T-helper 17 cell (primary cell): Measurements from ENCODE around the gene ZNF845. TPM values are rescaled to one million over a fixed set of nuclear protein-coding genes. Genes with fewer than 3 reads are reported as not detected.
"Not testable (repeated sequence)": the region's sequence is repeated elsewhere in the genome, so short reads cannot be mapped to it uniquely, and the experiment has no call there.

ENCODE experiments used
- ATAC-seq: fragments of 150-1000 bp; cut with Tn5 transposase; 2 replicates; pipeline ENCODE4 v1.10.0; 2021; ENCODE audit warnings: mild to moderate bottlenecking, moderate library complexity
- DNase-seq, 3 donors: peaks; one replicate each; pipeline versions ENCODE4 v3.0.0 to v3.0.0-alpha.2; 2020 to 2021
- H3K9me3 ChIP-seq: one replicate; pipeline ENCODE4 v1.7.0; 2013; ENCODE audit warnings: low read length, mild to moderate bottlenecking; ENCODE audit not compliant: control insufficient read depth, poor library complexity, severe bottlenecking
- H3K27ac Mint-ChIP-seq: one replicate; pipeline ENCODE4 v1.8.0; 2022; ENCODE audit warnings: mild to moderate bottlenecking, moderate library complexity, mixed read lengths
- H3K27me3 Mint-ChIP-seq: one replicate; pipeline ENCODE4 v1.8.0; 2022; ENCODE audit warnings: mixed read lengths
- H3K36me3 Mint-ChIP-seq: one replicate; pipeline ENCODE4 v1.8.0; 2022; ENCODE audit warnings: low read depth, mixed read lengths
- H3K4me1 Mint-ChIP-seq: one replicate; pipeline ENCODE4 v1.8.0; 2022; ENCODE audit warnings: mild to moderate bottlenecking, mixed read lengths
- H3K4me3 Mint-ChIP-seq: one replicate; pipeline ENCODE4 v1.8.0; 2022; ENCODE audit warnings: mild to moderate bottlenecking, moderate library complexity, mixed read lengths
- total RNA-seq, 4 donors: library from RNA in 2 of 4; stranded (reverse) in 2 of 4; gene quantifications; one replicate each; pipeline ENCODE4 v1.2.3 and lab custom pipeline; 2022 to 2026

The ZNF845 gene
- total RNA-seq, 2 donors from 2014 or later = 6.5 to 6.9 TPM

DNA sequence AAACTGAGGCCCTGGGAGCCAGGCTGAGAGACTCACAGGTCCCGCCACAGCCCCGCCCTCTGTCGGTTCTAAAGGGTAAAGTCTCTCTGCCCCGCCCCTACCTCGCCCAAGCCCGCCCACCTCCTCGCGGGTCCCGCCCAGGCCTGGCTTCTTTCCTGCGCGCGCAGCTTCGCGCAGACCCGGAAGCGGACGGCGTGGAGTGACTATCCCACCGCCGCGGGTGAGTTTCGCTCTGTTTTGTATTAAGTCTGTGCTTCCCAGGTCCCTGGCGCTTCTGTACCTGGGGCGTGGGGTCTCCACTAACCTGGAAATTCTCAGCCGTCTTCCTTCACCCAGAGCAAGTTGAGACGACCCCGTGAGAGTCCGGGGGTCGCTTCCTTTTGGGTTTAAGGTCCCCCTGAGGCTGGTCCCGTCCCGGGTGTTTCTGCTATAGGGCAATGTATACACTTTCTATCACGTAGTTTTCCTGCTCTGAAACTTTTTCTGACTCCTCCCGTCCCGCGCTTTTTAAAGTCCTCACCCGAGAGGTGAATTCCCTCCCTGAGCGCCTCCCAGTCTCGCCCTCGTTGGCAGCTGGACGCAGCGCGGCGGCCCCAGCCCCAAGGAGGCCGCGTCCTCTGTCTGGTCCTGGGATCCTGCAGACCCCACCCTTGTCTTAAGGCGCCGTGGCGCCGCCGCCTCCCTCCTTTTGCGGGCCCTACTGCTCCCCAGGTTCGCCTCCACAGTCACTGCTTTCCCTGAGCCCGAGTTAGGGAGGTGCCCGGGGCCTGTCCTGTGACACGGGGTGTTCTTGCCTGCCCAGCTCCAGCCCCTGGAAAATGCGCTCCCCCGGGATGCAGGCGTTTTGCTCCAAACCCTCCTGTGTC, 61.7 kb downstream of the ZNF845 start, which contains the start of gene ZNF765:
Gene ZNF765 (plus strand): TSS at position 176 of the 866 bp plus-strand sequence. CDS start 2,867 bp downstream, outside the sequence.
- peak within 1 kb of the TSS; percentile 95 for H3K4me3 Mint-ChIP-seq
- H3K27ac Mint-ChIP-seq = peak within 1 kb of the TSS; percentile 95
- DNase-seq = peak; percentile 93 to 97 (median 94)
- ATAC-seq = peak; percentile 98
- peaks cover 12% of the 10 kb centered on the region for H3K4me1 Mint-ChIP-seq
- no peaks in the 10 kb centered on the region for H3K27me3 Mint-ChIP-seq
- no peaks in the 10 kb centered on the region for H3K9me3 ChIP-seq
- H3K36me3 Mint-ChIP-seq = peaks cover 10% of the 10 kb centered on the region

GRCh38 chr19:53395840-53396524, 62.4 kb downstream of the ZNF845 start:
- not testable (repeated sequence) for ATAC-seq, H3K27me3 Mint-ChIP-seq, H3K9me3 ChIP-seq, DNase-seq
- H3K36me3 Mint-ChIP-seq = peaks cover 12% of the 10 kb centered on the region
- H3K27ac Mint-ChIP-seq = peak overlapping the region; percentile 95
- H3K4me1 Mint-ChIP-seq = peaks cover 12% of the 10 kb centered on the region
- peak overlapping the region; percentile 95 for H3K4me3 Mint-ChIP-seq

GRCh38 chr19:53396525-53396868, 62.9 kb downstream of the ZNF845 start:
- no peak for DNase-seq
- H3K9me3 ChIP-seq = peaks cover under 1% of the 10 kb centered on the region
- Mint-ChIP-seq H3K27me3 (no peaks in the 10 kb centered on the region), H3K4me1 (peaks cover 12% of the 10 kb centered on the region), H3K27ac (no peak overlapping the region), H3K36me3 (peaks cover 14% of the 10 kb centered on the region), H3K4me3 (peak overlapping the region; percentile 95)
- no peak for ATAC-seq

- H3K9me3 ChIP-seq, DNase-seq, H3K27me3 Mint-ChIP-seq, H3K4me3 Mint-ChIP-seq, H3K27ac Mint-ChIP-seq, ATAC-seq: not testable (repeated sequence)
- peaks cover 12% of the 10 kb centered on the region for H3K4me1 Mint-ChIP-seq
- H3K36me3 Mint-ChIP-seq = peaks cover 14% of the 10 kb centered on the region
Measured at GRCh38 chr19:53397918-53398317, 64.4 kb downstream of the ZNF845 start.

Other genes with a start within 250 kb of the ZNF845 start
- 10 to 100 TPM; 31.2 to 34.1 TPM for gene ZNF160, start 230.3 kb upstream of the ZNF845 start, total RNA-seq
- under 1 TPM in 1 of 2 donors, not detected in 1; 0.62 TPM for gene ZNF415, start 200.8 kb upstream of the ZNF845 start, total RNA-seq
- 1 to 10 TPM; 1.8 to 1.9 TPM for gene ZNF347, start 174.7 kb upstream of the ZNF845 start, total RNA-seq
- 1 to 10 TPM in 1 of 2 donors, under 1 TPM in 1; 0.78 to 2.4 TPM for gene ZNF665, start 140.4 kb upstream of the ZNF845 start, total RNA-seq
- 1 to 10 TPM in 1 of 2 donors, under 1 TPM in 1; 0.94 to 5.7 TPM for gene ZNF677, start 78.9 kb upstream of the ZNF845 start, total RNA-seq
- gene VN1R2, start 75.5 kb upstream of the ZNF845 start, total RNA-seq = not detected
- not detected for gene VN1R4, start 66.0 kb upstream of the ZNF845 start, total RNA-seq
- 10 to 100 TPM; 11.1 to 14.3 TPM for gene ZNF525, start 32.0 kb downstream of the ZNF845 start, total RNA-seq
- 1 to 10 TPM; 6.7 to 7.7 TPM for gene ZNF765, start 61.4 kb downstream of the ZNF845 start, total RNA-seq
- gene ZNF761, start 98.2 kb downstream of the ZNF845 start, total RNA-seq = 1 to 10 TPM; 5.7 to 7.8 TPM
- 1 to 10 TPM; 1.3 to 3.6 TPM for gene ZNF813, start 134.0 kb downstream of the ZNF845 start, total RNA-seq
- gene ZNF331, start 204.4 kb downstream of the ZNF845 start, total RNA-seq = 100 to 1,000 TPM; 179 to 183 TPM